WTC11 (cell line): ENCODE measurements around the gene LZTR1. TPM values are rescaled to one million over a fixed set of nuclear protein-coding genes. Genes with fewer than 3 reads are reported as not detected.

Source experiments
- ATAC-seq: fragments of 200-7000 bp; cut with Tn5 transposase; 2 replicates; pipeline ENCODE4 v1.10.0; 2021; ENCODE audit warnings: mild to moderate bottlenecking, moderate library complexity
- CTCF ChIA-PET: fragments of 300-600 bp; sonication (Branson Sonifier 250); formaldehyde crosslinking; loops from one replicate; lab custom pipeline; 2021; ENCODE audit warnings: antibody characterized with exemption; lab: Charles Lee
- POLR2A ChIA-PET: fragments of 350-600 bp; sonication (Branson Sonifier 250); formaldehyde crosslinking; loops from one replicate; lab custom pipeline; 2021; ENCODE audit warnings: antibody characterized with exemption; lab: Charles Lee
- DNase-seq: peaks from one replicate; pipeline ENCODE4 v3.0.0; 2021; ENCODE audit warnings: low spot score
- H3K27ac Mint-ChIP-seq: 2 replicates; pipeline ENCODE4 v1.8.0; 2021; ENCODE audit warnings: mixed read lengths
- H3K27me3 Mint-ChIP-seq: 2 replicates; pipeline ENCODE4 v1.8.0; 2021; ENCODE audit warnings: low read depth, mild to moderate bottlenecking, moderate library complexity, mixed read lengths
- H3K36me3 Mint-ChIP-seq: 2 replicates; pipeline ENCODE4 v1.8.0; 2021; ENCODE audit warnings: mixed read lengths
- H3K4me1 Mint-ChIP-seq: 2 replicates; pipeline ENCODE4 v1.8.0; 2022; ENCODE audit warnings: mixed read lengths
- H3K4me3 Mint-ChIP-seq: 2 replicates; pipeline ENCODE4 v1.8.0; 2021; ENCODE audit warnings: mild to moderate bottlenecking, moderate library complexity, mixed read lengths
- H3K9me3 Mint-ChIP-seq: 2 replicates; pipeline ENCODE4 v1.8.0; 2021; ENCODE audit warnings: mixed read lengths
- ATF1 ChIP-seq: sonication (generic); formaldehyde crosslinking; IDR thresholded peaks from 2 replicates; pipeline ENCODE4 v1.8.1; 2023; ENCODE audit warnings: mild to moderate bottlenecking, moderate library complexity, missing genetic modification reagents
- CBFB ChIP-seq: sonication (generic); formaldehyde crosslinking; IDR thresholded peaks from 2 replicates; pipeline ENCODE4 v1.8.1; 2022; ENCODE audit warnings: mild to moderate bottlenecking, low read depth, missing genetic modification reagents
- ELF4 ChIP-seq: sonication (generic); formaldehyde crosslinking; IDR thresholded peaks from 2 replicates; pipeline ENCODE4 v1.8.1; 2022; ENCODE audit warnings: low read depth, mild to moderate bottlenecking, moderate library complexity, missing genetic modification reagents
- ESRRA ChIP-seq: sonication (generic); formaldehyde crosslinking; IDR thresholded peaks from 2 replicates; pipeline ENCODE4 v1.8.1; 2022; ENCODE audit warnings: mild to moderate bottlenecking, missing genetic modification reagents, borderline replicate concordance
- FOXK1 ChIP-seq: sonication (generic); formaldehyde crosslinking; IDR thresholded peaks from 2 replicates; pipeline ENCODE4 v1.8.0; 2022; ENCODE audit warnings: mild to moderate bottlenecking, moderate library complexity, missing genetic modification reagents
- GRHL2 ChIP-seq: fragments of 250-450 bp; sonication (Bioruptor Pico); IDR thresholded peaks from 2 replicates; pipeline ENCODE4 v1.8.0; 2022; ENCODE audit warnings: mild to moderate bottlenecking, moderate library complexity; ENCODE audit not compliant: insufficient replicate concordance, severe bottlenecking
- HMGA2 ChIP-seq: fragments of 250-450 bp; sonication (Bioruptor Pico); IDR thresholded peaks from 2 replicates; pipeline ENCODE4 v1.4.0; 2021; ENCODE audit warnings: mild to moderate bottlenecking, moderate library complexity
- HMGXB4 ChIP-seq: sonication (generic); formaldehyde crosslinking; IDR thresholded peaks from 2 replicates; pipeline ENCODE4 v1.8.1; 2023; ENCODE audit warnings: mild to moderate bottlenecking, moderate library complexity, missing genetic modification reagents
- NFYB ChIP-seq: sonication (generic); formaldehyde crosslinking; conservative IDR thresholded peaks from 2 replicates; pipeline ENCODE4 v1.8.0; 2022; ENCODE audit warnings: low read depth, missing genetic modification reagents
- OVOL2 ChIP-seq: fragments of 250-450 bp; sonication (Bioruptor Pico); IDR thresholded peaks from 2 replicates; pipeline ENCODE4 v1.9.0; 2021; ENCODE audit warnings: mild to moderate bottlenecking, borderline replicate concordance
- PRRX2 ChIP-seq: fragments of 250-450 bp; sonication (Bioruptor Pico); IDR thresholded peaks from 2 replicates; pipeline ENCODE4 v1.8.0; 2021; ENCODE audit warnings: mild to moderate bottlenecking
- SMAD4 ChIP-seq: sonication (generic); formaldehyde crosslinking; IDR thresholded peaks from 2 replicates; pipeline ENCODE4 v1.8.0; 2022; ENCODE audit warnings: mild to moderate bottlenecking, missing genetic modification reagents
- TEAD1 ChIP-seq: sonication (generic); formaldehyde crosslinking; IDR thresholded peaks from 2 replicates; pipeline ENCODE4 v1.8.0; 2022; ENCODE audit warnings: mild to moderate bottlenecking, missing genetic modification reagents
- TEAD4 ChIP-seq: sonication (generic); formaldehyde crosslinking; IDR thresholded peaks from 2 replicates; pipeline ENCODE4 v1.8.0; 2022; ENCODE audit warnings: mild to moderate bottlenecking, missing genetic modification reagents
- TP53 ChIP-seq: sonication (generic); formaldehyde crosslinking; IDR thresholded peaks from 2 replicates; pipeline ENCODE4 v1.8.1; 2023; ENCODE audit warnings: mild to moderate bottlenecking, missing genetic modification reagents
- ZNF219 ChIP-seq: sonication (generic); formaldehyde crosslinking; IDR thresholded peaks from 2 replicates; pipeline ENCODE4 v1.8.0; 2023; ENCODE audit warnings: missing genetic modification reagents, mild to moderate bottlenecking, borderline replicate concordance
- ZNF671 ChIP-seq: fragments of 250-450 bp; sonication (Bioruptor Pico); IDR thresholded peaks from 2 replicates; pipeline ENCODE4 v1.8.0; 2021; ENCODE audit warnings: mild to moderate bottlenecking
- total RNA-seq: library from RNA; stranded (reverse); gene quantifications from 3 replicates; pipeline ENCODE4 v1.2.3, GENCODE V29; 2021
- TF ChIP-seq, protein P1 (sequence below): fragments of 250-450 bp; sonication (Bioruptor Pico); IDR thresholded peaks from 2 replicates; pipeline ENCODE4 v1.9.0; 2021; ENCODE audit warnings: moderate library complexity, mild to moderate bottlenecking, inconsistent platforms, borderline replicate concordance
- TF ChIP-seq, protein P2 (sequence below): sonication (generic); formaldehyde crosslinking; IDR thresholded peaks from 2 replicates; pipeline ENCODE4 v1.8.0; 2023; ENCODE audit warnings: missing genetic modification reagents, mild to moderate bottlenecking, borderline replicate concordance

Gene LZTR1
- total RNA-seq, 1 experiment from 2014 or later = 38.3 TPM

GRCh38 chr22:20994128-20994901 is 12.2 kb downstream of the LZTR1 start (continued):
- TF ChIP-seq ESRRA (CRISPR knock-in tag) (no peak), SMAD4 (CRISPR knock-in tag) (no peak)
- TF ChIP-seq, all 79 proteins: peak for 0

GRCh38 chr22:20994902-20995241 is 12.8 kb downstream of the LZTR1 start:
- ChIA-PET CTCF (no interaction called here), POLR2A (no interaction called here)
- TF ChIP-seq GRHL2 (CRISPR knock-in tag) = no peak
- TF ChIP-seq FOXK1 = no peak
- Mint-ChIP-seq H3K27me3 (no peaks in the 10 kb centered on the region), H3K4me1 (no peaks in the 10 kb centered on the region), H3K27ac (no peak overlapping the region), H3K4me3 (no peak overlapping the region), H3K9me3 (no peaks in the 10 kb centered on the region), H3K36me3 (no peaks in the 10 kb centered on the region)
- ATAC-seq = no peak
- DNase-seq = no peak

GRCh38 chr22:20995329-20996030 is 13.4 kb downstream of the LZTR1 start:
- H3K27me3 Mint-ChIP-seq = no peaks in the 10 kb centered on the region

DNA sequence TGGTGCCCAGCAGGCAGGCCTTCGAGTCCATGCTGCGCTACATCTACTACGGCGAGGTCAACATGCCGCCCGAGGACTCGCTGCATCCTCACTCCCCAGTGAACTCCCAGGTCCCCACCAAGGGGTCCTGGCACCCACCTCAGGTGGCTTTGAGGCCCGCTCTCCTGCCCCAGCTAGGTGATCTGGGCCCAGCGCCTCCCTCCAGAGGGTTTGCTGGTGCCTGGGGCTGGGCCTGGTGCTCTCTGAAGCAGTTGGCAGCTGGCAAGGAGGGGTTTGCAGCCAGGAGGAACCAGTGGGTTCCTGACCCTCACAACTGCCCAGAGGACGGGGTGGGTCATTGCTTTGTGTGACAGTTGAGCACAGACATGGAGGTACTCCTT is 13.9 kb downstream of the LZTR1 start:
- Mint-ChIP-seq H3K36me3 (no peaks in the 10 kb centered on the region), H3K4me3 (no peak overlapping the region), H3K4me1 (peaks cover 4% of the 10 kb centered on the region; the same call in 1 of the 2 replicates), H3K27ac (no peak overlapping the region), H3K9me3 (no peaks in the 10 kb centered on the region), H3K27me3 (no peaks in the 10 kb centered on the region)
- ATAC-seq = no peak
- POLR2A ChIA-PET = interaction anchor here (0.6 kb wide), 1 partner anchor 1125 kb away, joined by 4 read pairs; no protein-coding TSS in a partner anchor
- no peak for DNase-seq
- CTCF ChIA-PET = no interaction called here
- TF ChIP-seq, protein P1, sequence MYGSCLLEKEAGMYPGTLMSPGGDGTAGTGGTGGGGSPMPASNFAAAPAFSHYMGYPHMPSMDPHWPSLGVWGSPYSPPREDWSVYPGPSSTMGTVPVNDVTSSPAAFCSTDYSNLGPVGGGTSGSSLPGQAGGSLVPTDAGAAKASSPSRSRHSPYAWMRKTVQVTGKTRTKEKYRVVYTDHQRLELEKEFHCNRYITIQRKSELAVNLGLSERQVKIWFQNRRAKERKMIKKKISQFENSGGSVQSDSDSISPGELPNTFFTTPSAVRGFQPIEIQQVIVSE (CRISPR knock-in tag) = no peak
- TF ChIP-seq NFYB (CRISPR knock-in tag) (no peak), ZNF671 (CRISPR knock-in tag) (no peak), ZNF219 (CRISPR knock-in tag) (no peak), TEAD1 (CRISPR knock-in tag) (no peak), HMGXB4 (CRISPR knock-in tag) (no peak), ATF1 (CRISPR knock-in tag) (no peak), OVOL2 (CRISPR knock-in tag) (no peak)

More at GRCh38 chr22:20995329-20996030, 13.4 kb downstream of the LZTR1 start:
- Mint-ChIP-seq H3K27ac (no peak overlapping the region), H3K4me3 (no peak overlapping the region), H3K36me3 (no peaks in the 10 kb centered on the region), H3K4me1 (no peaks in the 10 kb centered on the region), H3K9me3 (no peaks in the 10 kb centered on the region)
- no peak for ATAC-seq
- ChIA-PET CTCF (no interaction called here), POLR2A (no interaction called here)
- TF ChIP-seq HMGA2 (no peak), TP53 (CRISPR knock-in tag) (no peak), HMGXB4 (CRISPR knock-in tag) (no peak), ELF4 (CRISPR knock-in tag) (no peak), PRRX2 (CRISPR knock-in tag) (no peak), TEAD4 (CRISPR knock-in tag) (no peak), ZNF671 (CRISPR knock-in tag) (no peak), CBFB (CRISPR knock-in tag) (no peak)
- TF ChIP-seq, protein P2, sequence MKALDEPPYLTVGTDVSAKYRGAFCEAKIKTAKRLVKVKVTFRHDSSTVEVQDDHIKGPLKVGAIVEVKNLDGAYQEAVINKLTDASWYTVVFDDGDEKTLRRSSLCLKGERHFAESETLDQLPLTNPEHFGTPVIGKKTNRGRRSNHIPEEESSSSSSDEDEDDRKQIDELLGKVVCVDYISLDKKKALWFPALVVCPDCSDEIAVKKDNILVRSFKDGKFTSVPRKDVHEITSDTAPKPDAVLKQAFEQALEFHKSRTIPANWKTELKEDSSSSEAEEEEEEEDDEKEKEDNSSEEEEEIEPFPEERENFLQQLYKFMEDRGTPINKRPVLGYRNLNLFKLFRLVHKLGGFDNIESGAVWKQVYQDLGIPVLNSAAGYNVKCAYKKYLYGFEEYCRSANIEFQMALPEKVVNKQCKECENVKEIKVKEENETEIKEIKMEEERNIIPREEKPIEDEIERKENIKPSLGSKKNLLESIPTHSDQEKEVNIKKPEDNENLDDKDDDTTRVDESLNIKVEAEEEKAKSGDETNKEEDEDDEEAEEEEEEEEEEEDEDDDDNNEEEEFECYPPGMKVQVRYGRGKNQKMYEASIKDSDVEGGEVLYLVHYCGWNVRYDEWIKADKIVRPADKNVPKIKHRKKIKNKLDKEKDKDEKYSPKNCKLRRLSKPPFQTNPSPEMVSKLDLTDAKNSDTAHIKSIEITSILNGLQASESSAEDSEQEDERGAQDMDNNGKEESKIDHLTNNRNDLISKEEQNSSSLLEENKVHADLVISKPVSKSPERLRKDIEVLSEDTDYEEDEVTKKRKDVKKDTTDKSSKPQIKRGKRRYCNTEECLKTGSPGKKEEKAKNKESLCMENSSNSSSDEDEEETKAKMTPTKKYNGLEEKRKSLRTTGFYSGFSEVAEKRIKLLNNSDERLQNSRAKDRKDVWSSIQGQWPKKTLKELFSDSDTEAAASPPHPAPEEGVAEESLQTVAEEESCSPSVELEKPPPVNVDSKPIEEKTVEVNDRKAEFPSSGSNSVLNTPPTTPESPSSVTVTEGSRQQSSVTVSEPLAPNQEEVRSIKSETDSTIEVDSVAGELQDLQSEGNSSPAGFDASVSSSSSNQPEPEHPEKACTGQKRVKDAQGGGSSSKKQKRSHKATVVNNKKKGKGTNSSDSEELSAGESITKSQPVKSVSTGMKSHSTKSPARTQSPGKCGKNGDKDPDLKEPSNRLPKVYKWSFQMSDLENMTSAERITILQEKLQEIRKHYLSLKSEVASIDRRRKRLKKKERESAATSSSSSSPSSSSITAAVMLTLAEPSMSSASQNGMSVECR (CRISPR knock-in tag) = no peak
- DNase-seq = no peak
